T-helper 22 cell (primary cell): ENCODE results near the gene TEX53.

Experiments used
- DNase-seq: peaks from one replicate; pipeline ENCODE4 v3.0.0-alpha.2; 2020; ENCODE audit warnings: low read depth

TEX53 gene

GRCh38 chr9:114638404-114638803, 19.2 kb downstream of the TEX53 start:
- no peak for DNase-seq

- no peak for DNase-seq
Observed at GRCh38 chr9:114634387-114634786, 23.2 kb downstream of the TEX53 start.

- no peak for DNase-seq
Observed at GRCh38 chr9:114633438-114634089, 24.0 kb downstream of the TEX53 start.

GRCh38 chr9:114631166-114631565, 26.4 kb downstream of the TEX53 start:
- DNase-seq, result no peak

- DNase-seq, result no peak
Observed at GRCh38 chr9:114629563-114630090, 28.0 kb downstream of the TEX53 start.

GRCh38 chr9:114627553-114627952, 30.1 kb downstream of the TEX53 start:
- no peak for DNase-seq

GRCh38 chr9:114626415-114627020, 31.1 kb downstream of the TEX53 start:
- no peak for DNase-seq

- no peak for DNase-seq
Observed at GRCh38 chr9:114624677-114625076, 32.9 kb downstream of the TEX53 start.

- DNase-seq, result no peak
Observed at GRCh38 chr9:114621975-114622609, 35.5 kb downstream of the TEX53 start.

- no peak for DNase-seq
Observed at GRCh38 chr9:114621561-114621960, 36.0 kb downstream of the TEX53 start.

- no peak for DNase-seq
Observed at GRCh38 chr9:114619191-114619761, 38.3 kb downstream of the TEX53 start.

- DNase-seq, result no peak
Observed at GRCh38 chr9:114616684-114617520, 40.7 kb downstream of the TEX53 start.

- no peak for DNase-seq
Observed at GRCh38 chr9:114614373-114614772, 43.2 kb downstream of the TEX53 start.

GRCh38 chr9:114613919-114614318, 43.7 kb downstream of the TEX53 start:
- DNase-seq, result no peak

- no peak for DNase-seq
Observed at GRCh38 chr9:114613087-114613486, 44.5 kb downstream of the TEX53 start.

GRCh38 chr9:114612272-114612923, 45.2 kb downstream of the TEX53 start:
- DNase-seq, result no peak

- DNase-seq, result no peak
Observed at GRCh38 chr9:114611516-114612271, 45.9 kb downstream of the TEX53 start.

- DNase-seq, result no peak
Observed at GRCh38 chr9:114608525-114608796, 49.1 kb downstream of the TEX53 start.

GRCh38 chr9:114607671-114608524, 49.7 kb downstream of the TEX53 start:
- DNase-seq, result no peak

- DNase-seq, result no peak
Observed at GRCh38 chr9:114606597-114607207, 50.9 kb downstream of the TEX53 start.
